HFF-Myc (cell line): ENCODE data around the gene PSORS1C1.

Experiments
- DNase-seq: peaks from one replicate; pipeline ENCODE4 v3.0.0-alpha.2; 2011; ENCODE audit warnings: low read depth; ENCODE audit errors: extremely low read depth
- H3K4me3 ChIP-seq: replicated peaks from 2 replicates; pipeline ENCODE4 v1.5.1; 2011; ENCODE audit warnings: low read depth, mild to moderate bottlenecking, control low read depth, low read length
- TF ChIP-seq, protein P1 (sequence below): IDR thresholded peaks from 2 replicates; pipeline ENCODE4 v1.5.1; 2012; ENCODE audit warnings: mild to moderate bottlenecking, low read depth, low read length, control low read depth; ENCODE audit errors: missing control alignments

Gene PSORS1C1

DNA sequence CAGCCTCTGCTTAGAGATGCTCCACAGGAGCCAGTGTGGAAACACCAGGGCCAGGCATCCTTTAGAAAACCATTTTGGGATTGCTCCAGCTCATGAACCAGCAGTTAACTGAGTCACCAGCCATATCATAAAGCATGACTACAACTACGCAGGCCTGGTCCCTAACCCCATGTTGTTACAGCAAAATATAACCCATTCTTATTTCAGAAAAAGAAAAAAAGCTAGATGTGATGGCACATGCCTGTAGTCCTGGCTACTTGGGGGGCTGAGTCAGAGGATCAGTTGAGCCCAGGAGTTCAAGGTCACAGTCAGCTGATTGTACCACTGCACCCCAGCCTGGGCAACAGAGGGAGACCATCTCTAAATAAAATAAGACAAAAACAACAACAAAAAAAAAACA, 39.1 kb upstream of the PSORS1C1 start:
- TF ChIP-seq, protein P1, sequence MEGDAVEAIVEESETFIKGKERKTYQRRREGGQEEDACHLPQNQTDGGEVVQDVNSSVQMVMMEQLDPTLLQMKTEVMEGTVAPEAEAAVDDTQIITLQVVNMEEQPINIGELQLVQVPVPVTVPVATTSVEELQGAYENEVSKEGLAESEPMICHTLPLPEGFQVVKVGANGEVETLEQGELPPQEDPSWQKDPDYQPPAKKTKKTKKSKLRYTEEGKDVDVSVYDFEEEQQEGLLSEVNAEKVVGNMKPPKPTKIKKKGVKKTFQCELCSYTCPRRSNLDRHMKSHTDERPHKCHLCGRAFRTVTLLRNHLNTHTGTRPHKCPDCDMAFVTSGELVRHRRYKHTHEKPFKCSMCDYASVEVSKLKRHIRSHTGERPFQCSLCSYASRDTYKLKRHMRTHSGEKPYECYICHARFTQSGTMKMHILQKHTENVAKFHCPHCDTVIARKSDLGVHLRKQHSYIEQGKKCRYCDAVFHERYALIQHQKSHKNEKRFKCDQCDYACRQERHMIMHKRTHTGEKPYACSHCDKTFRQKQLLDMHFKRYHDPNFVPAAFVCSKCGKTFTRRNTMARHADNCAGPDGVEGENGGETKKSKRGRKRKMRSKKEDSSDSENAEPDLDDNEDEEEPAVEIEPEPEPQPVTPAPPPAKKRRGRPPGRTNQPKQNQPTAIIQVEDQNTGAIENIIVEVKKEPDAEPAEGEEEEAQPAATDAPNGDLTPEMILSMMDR = no peak
- no peak for DNase-seq
- H3K4me3 ChIP-seq = no peak overlapping the region

DNA sequence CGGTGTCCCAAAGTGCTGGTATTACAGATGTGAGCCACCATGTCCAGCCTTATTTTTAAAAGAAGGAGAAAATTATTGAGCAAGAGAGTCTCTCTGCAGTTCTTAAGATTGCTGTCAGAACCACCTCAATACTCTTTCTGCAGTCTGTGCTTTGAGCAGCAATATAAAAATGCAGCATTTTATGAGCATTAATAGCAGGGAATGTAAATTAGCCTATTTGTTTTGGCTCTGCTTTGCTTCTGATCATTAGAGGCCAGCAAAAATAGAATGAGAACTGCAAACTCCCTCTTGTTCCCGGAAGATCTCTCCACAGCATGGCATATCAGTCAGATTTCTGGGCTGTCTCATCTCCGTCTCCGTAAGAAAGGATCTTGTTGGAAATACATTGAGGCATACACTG, 38.0 kb upstream of the PSORS1C1 start:
- no peak for DNase-seq
- H3K4me3 ChIP-seq = no peak overlapping the region
- TF ChIP-seq, protein P1 = no peak

DNA sequence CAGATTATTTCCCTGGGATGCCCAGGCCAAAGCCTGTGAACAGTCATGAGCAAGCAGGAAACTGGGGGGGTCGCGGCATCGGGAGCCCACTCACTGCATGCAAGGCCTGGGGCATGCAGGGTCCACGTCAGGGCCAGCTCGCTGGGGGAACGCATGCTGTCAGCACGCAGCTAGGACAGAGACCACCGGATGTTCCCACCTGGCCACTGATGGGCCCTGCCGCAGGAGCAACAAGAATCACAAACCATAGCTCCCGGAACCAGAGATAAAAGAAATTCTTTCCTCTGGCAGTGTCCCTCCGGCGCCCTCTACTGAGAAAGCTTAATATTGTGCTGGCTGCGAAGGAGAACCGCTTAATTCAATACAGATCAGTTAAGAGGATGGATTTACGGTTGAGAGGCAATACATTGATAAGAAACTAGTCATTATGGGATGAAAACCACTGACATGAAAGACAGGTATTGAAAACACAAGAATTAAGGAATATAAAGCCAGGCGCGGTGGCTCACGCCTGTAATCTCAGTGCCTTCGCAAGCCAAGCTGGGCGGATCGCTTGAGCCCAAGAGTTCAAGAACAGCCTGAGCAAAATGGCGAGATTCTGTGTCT, 34.8 kb upstream of the PSORS1C1 start:
- H3K4me3 ChIP-seq = no peak overlapping the region
- peak; percentile 33 for DNase-seq
- TF ChIP-seq, protein P1 = peak; percentile 79

DNA sequence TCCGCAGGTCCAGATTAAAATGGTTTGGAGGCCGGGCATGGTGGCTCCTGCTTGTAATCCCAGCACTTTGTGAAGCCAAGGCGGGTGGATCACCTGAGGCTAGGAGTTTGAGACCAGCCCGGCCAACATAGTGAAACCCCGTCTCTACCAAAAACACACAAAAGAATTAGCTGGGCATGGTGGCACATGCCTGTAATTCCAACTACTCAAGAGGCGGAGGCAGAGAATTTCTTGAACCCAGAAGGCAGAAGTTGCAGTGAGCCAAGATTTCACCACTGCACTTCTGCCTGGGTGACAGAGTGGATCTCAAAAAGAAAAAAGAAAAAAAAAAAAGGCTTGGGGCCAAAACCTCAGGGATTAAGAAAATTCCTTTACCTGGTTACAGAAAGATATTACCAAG, 32.7 kb upstream of the PSORS1C1 start:
- TF ChIP-seq, protein P1 = no peak
- no peak overlapping the region for H3K4me3 ChIP-seq
- DNase-seq = no peak

DNA sequence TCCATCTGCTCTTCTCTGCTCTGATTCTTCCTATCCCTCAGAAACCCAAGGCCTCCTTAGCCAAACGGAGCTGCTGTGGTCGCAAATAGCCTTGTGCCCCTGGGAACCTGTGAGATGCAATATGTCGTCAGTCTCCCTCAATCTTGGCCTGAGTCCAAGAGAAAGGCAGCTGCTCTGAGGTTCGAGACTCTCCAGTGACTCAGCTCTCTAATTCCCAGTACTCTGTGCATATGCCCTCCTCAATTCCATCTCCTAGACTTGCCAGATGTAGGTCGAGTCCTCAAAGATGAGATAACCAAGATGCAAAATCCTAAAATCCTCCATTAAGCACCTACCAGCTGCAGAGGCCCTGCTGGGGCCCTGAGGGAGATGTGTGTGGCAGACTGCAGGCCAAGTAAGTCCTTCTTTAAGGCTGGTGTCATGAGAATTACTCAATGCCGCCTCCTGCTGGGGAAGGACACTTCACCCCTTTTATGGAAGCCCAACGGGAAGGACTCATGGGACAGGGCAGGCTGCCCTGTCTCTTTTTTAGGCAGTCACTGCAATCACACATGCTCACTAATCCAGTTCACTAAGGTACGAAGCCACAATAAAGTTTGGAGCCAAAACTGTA, 30.8 kb upstream of the PSORS1C1 start:
- TF ChIP-seq, protein P1 = no peak
- DNase-seq = peak; percentile 32

DNA sequence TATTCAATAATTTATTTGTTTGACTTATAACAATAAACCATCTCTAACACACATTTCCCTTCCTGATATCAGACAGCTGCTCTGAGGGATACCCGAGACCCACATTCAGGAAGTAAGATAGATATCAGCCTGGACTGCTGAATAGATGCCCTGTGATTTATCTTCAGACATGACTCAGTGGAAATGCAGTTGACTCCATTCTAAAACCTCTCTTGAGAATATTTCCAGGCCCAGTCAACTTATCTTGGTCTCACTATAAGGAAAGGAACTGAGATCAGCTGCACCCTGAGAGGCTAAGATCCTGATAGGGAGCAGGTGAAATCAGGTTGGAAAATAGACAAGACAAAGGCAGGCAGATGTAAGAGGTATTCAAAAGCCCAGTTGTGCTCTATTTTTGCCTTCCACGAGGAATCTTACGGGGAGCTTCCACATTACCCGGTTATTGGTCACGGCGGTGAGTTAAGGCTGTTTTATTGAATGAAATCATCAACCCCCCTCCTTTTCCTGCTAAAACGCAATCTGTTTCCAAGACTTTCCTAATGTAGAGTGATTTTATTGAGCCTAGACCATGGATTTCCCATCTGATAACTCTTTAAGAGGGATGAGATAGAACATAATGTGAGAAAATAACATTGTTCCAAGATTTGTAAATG, 27.7 kb upstream of the PSORS1C1 start:
- no peak overlapping the region for H3K4me3 ChIP-seq
- no peak for DNase-seq

More for the DNA sequence above, 30.8 kb upstream of the PSORS1C1 start:
- H3K4me3 ChIP-seq = no peak overlapping the region

More for the DNA sequence above, 27.7 kb upstream of the PSORS1C1 start:
- TF ChIP-seq, protein P1 = no peak
